Measurements from ENCODE around the gene CD151. TPM values are rescaled to one million over a fixed set of nuclear protein-coding genes. Genes with fewer than 3 reads are reported as not detected.

The CD151 gene
- total and polyA plus RNA-seq, 4 donors: 31.6 to 264 (median 124) TPM

- TF ChIP-seq YY1 (IDR thresholded peaks at IDR 0.05): no peak
Measured at GRCh38 chr11:871472-871871, 38.7 kb downstream of the CD151 start (continued).

- H3K36me3 ChIP-seq (ENCODE audit: control insufficient read depth in 4 of 4, insufficient read depth in 3 of 4, low read depth in 1 of 4, low read length in 3 of 4): peaks cover 0 to 5% (median 0%) of the 10 kb centered on the region in 4 donors
- no peaks in the 10 kb centered on the region for H3K27me3 ChIP-seq (ENCODE audit: control insufficient read depth in 4 of 4, insufficient read depth in 4 of 4, low read length in 3 of 4)
- H3K4me3 ChIP-seq (ENCODE audit: low read depth in 1 of 3, low read length in 3 of 3): no peak overlapping the region
- TF ChIP-seq FOXA2 (IDR thresholded peaks at IDR 0.05) (no peak), ATF3 (IDR thresholded peaks at IDR 0.05) (no peak), TAF1 (conservative IDR thresholded peaks at IDR 0.05) (no peak), FOXA1 (IDR thresholded peaks at IDR 0.05) (no peak), RXRA (IDR thresholded peaks at IDR 0.05) (no peak), HNF4A (conservative IDR thresholded peaks at IDR 0.05) (no peak), HNF4G (IDR thresholded peaks at IDR 0.05) (no peak)
- no peak for DNase-seq (ENCODE audit: low spot score)
- H3K4me1 ChIP-seq (ENCODE audit: control insufficient read depth in 4 of 4, insufficient read depth in 4 of 4, low read length in 3 of 4): peaks cover 3 to 10% (median 6%) of the 10 kb centered on the region in 4 donors
- WGBS: 93% methylated on average over 9 of the region's 9 CpGs
- H3K9me3 ChIP-seq (ENCODE audit: control insufficient read depth in 4 of 4, low read length in 3 of 4): no peaks in the 10 kb centered on the region
- no peak overlapping the region for H3K27ac ChIP-seq (ENCODE audit: low read depth in 1 of 2, low read length in 2 of 2)
- no peak overlapping the region for H3K9ac ChIP-seq (ENCODE audit: low read depth in 1 of 2, low read length in 2 of 2)
Measured at GRCh38 chr11:872799-873198, 40.0 kb downstream of the CD151 start.

GRCh38 chr11:873706-874105 lies 41.0 kb downstream of the CD151 start:
- Histone ChIP-seq H3K9me3 (ENCODE audit: control insufficient read depth in 4 of 4, low read length in 3 of 4) (no peaks in the 10 kb centered on the region), H3K4me1 (ENCODE audit: control insufficient read depth in 4 of 4, insufficient read depth in 4 of 4, low read length in 3 of 4) (peaks cover 3 to 10% (median 6%) of the 10 kb centered on the region in 4 donors), H3K36me3 (ENCODE audit: control insufficient read depth in 4 of 4, insufficient read depth in 3 of 4, low read depth in 1 of 4, low read length in 3 of 4) (peaks cover 0 to 2% (median under 1%) of the 10 kb centered on the region in 4 donors), H3K4me3 (ENCODE audit: low read depth in 1 of 3, low read length in 3 of 3) (no peak overlapping the region), H3K27me3 (ENCODE audit: control insufficient read depth in 4 of 4, insufficient read depth in 4 of 4, low read length in 3 of 4) (no peaks in the 10 kb centered on the region), H3K9ac (ENCODE audit: low read depth in 1 of 2, low read length in 2 of 2) (no peak overlapping the region), H3K27ac (ENCODE audit: low read depth in 1 of 2, low read length in 2 of 2) (no peak overlapping the region)
- no peak for DNase-seq (ENCODE audit: low spot score)
- TF ChIP-seq ZBTB33 (IDR thresholded peaks at IDR 0.05): no peak
- no peak for TF ChIP-seq RAD21 (IDR thresholded peaks at IDR 0.05)
- no peak for TF ChIP-seq YY1 (IDR thresholded peaks at IDR 0.05)
- no peak for TF ChIP-seq REST (IDR thresholded peaks at IDR 0.05)
- TF ChIP-seq CTCF (IDR thresholded peaks at IDR 0.05; ENCODE audit: low read depth, low read length, missing input control): no peak
- no peak for TF ChIP-seq HNF4A (conservative IDR thresholded peaks at IDR 0.05)
- no peak for TF ChIP-seq ATF3 (IDR thresholded peaks at IDR 0.05)
- no peak for TF ChIP-seq TAF1 (conservative IDR thresholded peaks at IDR 0.05)
- no peak for TF ChIP-seq NR2F2 (IDR thresholded peaks at IDR 0.05)
- no peak for TF ChIP-seq SP1 (IDR thresholded peaks at IDR 0.05)
- TF ChIP-seq GABPA (IDR thresholded peaks at IDR 0.05 in 1 of 2, conservative IDR thresholded peaks at IDR 0.05 in 1 of 2): no peak
- no peak for TF ChIP-seq FOXA1 (IDR thresholded peaks at IDR 0.05)
- no peak for TF ChIP-seq MAX (IDR thresholded peaks at IDR 0.05)
- TF ChIP-seq FOXA2 (IDR thresholded peaks at IDR 0.05): no peak
- no peak for TF ChIP-seq EGR1 (IDR thresholded peaks at IDR 0.05; ENCODE audit: low read depth in 2 of 2)
- no peak for TF ChIP-seq HNF4G (IDR thresholded peaks at IDR 0.05)
- TF ChIP-seq JUND (IDR thresholded peaks at IDR 0.05): no peak
- TF ChIP-seq RXRA (IDR thresholded peaks at IDR 0.05): no peak
- WGBS: 76% methylated on average over 12 of the region's 12 CpGs

All from liver (tissue), 9 donors.